ENCODE data around the gene ATP11B.

GRCh38 chr3:182925330-182925943, 132.1 kb downstream of the ATP11B start:
- TF ChIP-seq CTCF (IDR thresholded peaks at IDR 0.05) (no peak), POLR2A (IDR thresholded peaks at IDR 0.05) (no peak), POLR2AphosphoS5 (IDR thresholded peaks at IDR 0.05) (no peak), EP300 (IDR thresholded peaks at IDR 0.05; ENCODE audit: low read depth) (no peak)

Measured in transverse colon (tissue), 4 donors.